NCI-H187 treated with DMSO at 0.1 percent for 48 hours (cell line): ENCODE measurements around the gene C19orf81.

Source experiments
- DNase-seq: peaks from one replicate; lab custom pipeline; 2025; lab: John Stamatoyannopoulos, UW

The C19orf81 gene

GRCh38 chr19:50686310-50687032 lies 37.2 kb downstream of the C19orf81 start:
- no peak for DNase-seq

DNA sequence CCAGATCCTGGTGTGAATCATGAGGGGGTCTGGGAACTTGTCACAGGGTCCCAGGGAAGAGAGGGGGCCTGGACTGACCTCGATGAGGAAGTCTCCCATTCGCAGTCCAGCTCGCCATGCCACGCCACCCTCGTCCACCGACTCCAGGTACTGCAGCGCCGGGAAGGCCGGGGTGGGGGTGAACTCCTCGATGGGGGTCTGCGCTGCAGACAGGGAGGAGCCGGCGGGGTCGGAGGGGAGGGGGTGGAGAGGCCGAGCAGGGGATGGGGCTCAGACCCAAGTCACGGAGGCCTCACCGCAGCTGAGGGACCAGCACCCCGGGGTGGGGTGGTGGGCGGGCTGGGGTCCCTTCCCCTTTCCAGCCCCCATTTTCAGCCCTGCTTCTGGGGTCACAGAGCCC lies 39.5 kb downstream of the C19orf81 start:
- DNase-seq = no peak

DNA sequence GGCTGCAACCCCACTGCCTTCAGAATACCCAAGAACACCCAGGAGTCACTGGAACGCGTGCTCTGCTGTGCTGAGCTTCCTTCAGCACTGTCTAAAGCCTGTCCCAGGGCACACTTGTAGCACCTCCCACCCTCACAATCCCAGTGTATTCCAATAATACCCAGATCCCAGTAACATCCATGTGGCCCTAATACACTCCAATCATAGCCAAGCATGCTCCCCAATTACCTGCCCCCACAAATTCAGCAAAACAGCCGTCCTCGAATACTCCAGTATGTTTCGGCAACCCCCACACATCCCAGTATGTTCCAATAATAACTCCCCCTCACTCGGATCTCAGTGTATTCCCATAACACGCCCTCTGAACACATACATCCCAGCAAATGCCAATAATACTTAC lies 41.2 kb downstream of the C19orf81 start:
- DNase-seq = no peak

DNA sequence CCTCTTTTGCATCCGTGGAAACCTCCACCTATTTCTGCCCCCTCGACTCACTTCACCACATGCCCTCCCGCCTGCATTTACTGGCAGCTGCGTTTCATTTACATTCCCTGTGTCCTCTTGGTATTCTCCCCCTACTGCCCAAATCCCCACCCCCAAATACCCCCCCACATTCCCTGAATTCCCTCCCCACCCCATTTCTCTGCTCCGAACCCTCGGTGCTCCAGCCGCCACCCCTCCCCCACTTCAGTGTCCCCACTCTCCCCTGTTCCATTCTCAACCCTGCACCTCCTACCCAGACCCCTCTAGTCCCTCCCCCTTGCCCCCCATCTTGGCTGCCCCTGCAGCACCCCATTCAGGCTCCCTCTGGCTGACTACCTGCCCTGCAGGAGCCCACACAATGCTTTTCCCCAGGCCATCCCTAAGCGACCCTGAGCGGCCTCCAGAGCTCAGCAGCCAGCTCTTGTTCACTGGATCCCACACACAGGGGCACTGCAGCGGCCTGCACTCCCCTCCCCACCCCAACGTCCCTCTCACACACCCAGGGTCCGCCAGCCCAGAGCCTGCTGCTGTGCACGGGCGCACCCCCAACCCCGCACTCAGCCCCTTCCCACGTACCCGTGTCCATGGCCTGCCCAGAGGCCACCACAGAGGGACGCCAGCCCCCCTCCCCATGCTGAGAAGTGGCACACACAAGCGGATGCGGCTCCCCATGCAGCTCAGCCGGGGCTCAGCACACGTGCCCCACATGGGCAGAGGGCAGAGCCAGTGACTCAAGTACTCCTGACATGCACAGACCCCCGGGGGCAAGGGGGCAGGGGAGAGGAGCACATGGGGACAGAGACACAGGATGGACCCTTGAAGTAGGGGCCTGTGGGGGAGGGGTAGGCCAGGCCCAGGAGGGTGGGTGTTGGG lies 44.1 kb downstream of the C19orf81 start:
- DNase-seq = no peak

- DNase-seq = no peak
Measured at GRCh38 chr19:50694815-50695145, 45.5 kb downstream of the C19orf81 start.

DNA sequence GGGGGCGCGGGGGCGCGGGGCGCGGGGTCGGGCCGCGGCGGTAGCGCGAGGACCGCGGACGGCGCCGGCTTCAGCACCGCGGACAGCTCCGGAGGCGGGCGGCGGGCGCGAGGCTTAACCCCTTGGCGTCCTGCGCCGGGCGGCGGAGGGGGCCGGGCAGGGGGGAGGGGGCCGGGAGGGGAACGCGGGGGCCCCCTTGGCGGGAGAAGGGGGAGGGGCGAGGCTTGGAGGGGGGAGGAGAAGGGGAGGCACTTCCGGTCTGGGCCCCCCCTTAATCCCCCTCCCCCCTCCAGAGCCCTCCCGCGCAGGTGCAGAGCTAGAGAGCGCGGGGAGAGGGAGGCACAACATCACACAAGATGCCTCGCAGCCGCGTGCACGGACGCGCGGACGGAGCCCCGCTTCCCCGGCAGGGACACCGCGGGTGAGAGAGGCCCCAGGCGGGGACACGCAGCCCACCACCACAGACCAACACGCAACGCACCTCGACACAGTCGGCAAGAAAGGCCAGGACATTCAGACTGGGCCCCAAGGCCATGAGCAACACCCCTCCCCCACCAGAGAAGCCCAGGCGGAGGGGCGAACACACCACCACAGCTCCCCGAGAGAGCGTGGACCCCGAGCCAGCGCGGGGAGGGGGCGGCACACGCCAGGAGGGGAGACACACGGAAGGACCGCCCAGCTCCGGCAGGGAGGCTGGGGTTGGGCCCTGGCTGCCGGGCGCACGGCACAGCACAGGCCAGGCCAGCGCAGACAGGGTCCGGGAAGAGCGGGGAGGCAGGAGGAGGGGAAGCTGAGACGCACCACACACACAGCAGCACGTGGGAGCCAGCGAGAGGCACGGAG lies 46.2 kb downstream of the C19orf81 start:
- no peak for DNase-seq

GRCh38 chr19:50696094-50696483 lies 46.8 kb downstream of the C19orf81 start:
- no peak for DNase-seq

- DNase-seq = no peak
Measured at GRCh38 chr19:50697414-50698124, 48.3 kb downstream of the C19orf81 start.

GRCh38 chr19:50701367-50701985 lies 52.2 kb downstream of the C19orf81 start:
- DNase-seq = no peak

GRCh38 chr19:50702158-50702870 lies 53.1 kb downstream of the C19orf81 start:
- no peak for DNase-seq

DNA sequence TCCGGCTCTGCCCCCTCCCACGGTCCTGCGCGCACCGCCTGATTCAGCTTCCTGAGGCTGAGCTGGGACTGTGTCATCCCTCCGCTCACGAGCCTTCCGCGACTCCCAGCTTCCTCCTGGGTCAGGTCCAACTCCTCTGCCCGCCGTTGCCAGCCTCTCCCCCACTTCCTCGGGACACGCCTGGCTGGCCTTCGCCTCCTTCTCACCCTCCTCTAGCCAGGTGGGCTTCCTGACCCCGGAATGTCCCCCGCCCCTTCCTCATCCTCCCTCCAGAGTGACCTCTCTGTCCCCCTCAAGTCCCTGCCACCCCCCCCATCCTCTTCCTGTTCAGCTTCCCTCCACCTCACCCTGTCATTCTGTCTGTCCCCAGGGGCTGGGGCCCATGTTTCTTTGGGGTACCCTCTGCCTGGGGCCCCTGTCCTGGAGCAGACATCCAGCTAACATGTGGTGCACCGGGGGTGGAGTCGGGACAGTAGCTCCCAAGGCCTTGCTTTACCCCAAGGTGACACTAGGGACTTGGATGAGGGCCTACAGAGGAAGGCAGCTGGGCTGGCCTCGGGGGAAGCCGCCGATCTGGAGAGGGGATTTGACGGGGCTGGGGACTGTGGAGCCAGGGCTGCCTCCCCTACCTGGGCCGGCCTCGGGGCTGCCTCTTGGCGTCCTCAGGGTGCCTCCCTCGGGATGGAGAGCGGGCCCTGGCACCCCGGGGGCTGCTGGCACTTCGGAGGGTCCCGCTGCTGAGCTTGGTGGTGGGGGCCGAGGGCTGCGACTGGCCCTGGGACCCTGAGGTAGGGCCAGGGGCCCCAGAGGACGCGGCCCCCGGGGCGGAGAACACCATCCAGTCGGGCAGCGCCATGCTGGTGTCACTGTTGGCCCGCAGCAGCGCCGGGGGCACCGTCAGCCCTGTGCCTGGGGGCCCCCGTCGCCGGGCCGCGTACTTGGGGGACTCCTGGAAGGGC lies 53.9 kb downstream of the C19orf81 start:
- no peak for DNase-seq

DNA sequence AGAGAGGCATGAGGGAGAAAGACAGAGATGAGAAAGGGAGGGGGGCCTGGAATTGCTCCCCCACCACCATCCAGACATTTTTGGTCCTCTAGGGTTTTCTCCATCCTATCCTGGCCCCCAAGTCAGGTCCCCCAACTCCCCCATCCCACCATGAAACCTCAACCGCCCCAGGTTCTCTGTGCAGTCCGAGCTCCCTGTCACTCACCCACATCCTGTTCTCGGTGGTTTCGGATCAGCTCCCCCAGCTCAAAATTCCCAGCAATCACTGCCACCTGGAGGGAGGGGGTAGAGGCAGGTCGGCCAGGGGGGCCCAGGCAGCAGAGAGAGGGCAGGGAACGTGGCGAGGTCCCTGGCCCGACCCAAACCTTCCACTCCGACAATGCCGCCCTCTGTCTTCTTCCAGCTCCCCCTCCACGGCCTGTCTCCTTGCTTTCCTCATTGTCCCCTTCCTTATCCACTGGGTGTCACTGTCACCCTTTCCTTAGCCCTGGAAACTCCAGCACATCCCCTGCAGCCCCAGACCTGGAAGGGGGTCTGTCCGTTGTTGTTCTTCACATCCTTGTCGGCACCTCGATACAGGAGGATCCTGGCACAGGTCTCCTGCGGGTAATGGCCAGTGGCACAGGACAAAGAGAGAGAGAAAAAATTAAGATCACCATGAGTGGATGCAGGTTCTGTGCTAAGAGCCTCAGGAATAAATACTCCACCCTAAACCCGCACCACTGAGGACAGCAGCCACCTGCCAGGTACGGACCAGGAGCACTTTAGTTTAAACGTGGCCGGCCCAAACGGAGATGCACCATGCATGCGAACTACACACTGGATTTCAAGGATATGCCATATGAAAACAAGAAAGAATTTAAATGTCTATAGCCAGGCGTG lies 54.9 kb downstream of the C19orf81 start:
- DNase-seq = no peak

GRCh38 chr19:50705422-50706019 lies 56.3 kb downstream of the C19orf81 start:
- DNase-seq = no peak

- DNase-seq = no peak
Measured at GRCh38 chr19:50706387-50706786, 57.1 kb downstream of the C19orf81 start.

GRCh38 chr19:50708179-50708879 lies 59.1 kb downstream of the C19orf81 start:
- no peak for DNase-seq
